ENCODE measurements around the gene IL2RG.

IL2RG gene

DNA sequence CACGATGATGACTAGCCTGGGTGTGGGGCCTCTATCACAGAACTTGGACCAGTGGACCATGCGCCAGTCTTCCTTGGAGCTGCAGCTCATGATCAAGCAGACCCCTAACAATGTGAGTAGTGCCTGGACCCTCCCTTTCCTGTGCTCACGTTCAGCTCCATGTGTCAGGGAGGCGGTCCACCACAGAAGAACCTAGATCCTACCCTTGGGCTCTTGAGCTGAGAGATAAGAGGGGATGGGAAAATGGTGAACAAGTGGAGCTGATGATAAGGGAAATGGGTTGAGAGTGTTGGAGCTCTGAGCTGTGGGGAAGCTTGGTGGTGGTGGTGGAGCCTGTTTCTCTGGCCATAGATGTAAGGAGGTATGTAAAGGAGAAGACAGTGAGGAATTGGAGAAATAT, 20.1 kb upstream of the IL2RG start:
- H2AFZ ChIP-seq (ENCODE audit: low read length), result no peak overlapping the region
- H4K20me1 ChIP-seq (ENCODE audit: insufficient read depth, low read length), result no peaks in the 10 kb centered on the region
- no peak overlapping the region for H3K9ac ChIP-seq (ENCODE audit: low read length)
- peaks cover 64% of the 10 kb centered on the region for H3K36me3 ChIP-seq (ENCODE audit: insufficient read depth, low read length)
- H3F3A ChIP-seq (ENCODE audit: insufficient read depth, low read length), result no peaks in the 10 kb centered on the region
- no peaks in the 10 kb centered on the region for H3K9me3 ChIP-seq (ENCODE audit: low read length)
- no peak for TF ChIP-seq EZH2 (IDR thresholded peaks at IDR 0.05; ENCODE audit: borderline replicate concordance, low read length)
- TF ChIP-seq, protein P1, sequence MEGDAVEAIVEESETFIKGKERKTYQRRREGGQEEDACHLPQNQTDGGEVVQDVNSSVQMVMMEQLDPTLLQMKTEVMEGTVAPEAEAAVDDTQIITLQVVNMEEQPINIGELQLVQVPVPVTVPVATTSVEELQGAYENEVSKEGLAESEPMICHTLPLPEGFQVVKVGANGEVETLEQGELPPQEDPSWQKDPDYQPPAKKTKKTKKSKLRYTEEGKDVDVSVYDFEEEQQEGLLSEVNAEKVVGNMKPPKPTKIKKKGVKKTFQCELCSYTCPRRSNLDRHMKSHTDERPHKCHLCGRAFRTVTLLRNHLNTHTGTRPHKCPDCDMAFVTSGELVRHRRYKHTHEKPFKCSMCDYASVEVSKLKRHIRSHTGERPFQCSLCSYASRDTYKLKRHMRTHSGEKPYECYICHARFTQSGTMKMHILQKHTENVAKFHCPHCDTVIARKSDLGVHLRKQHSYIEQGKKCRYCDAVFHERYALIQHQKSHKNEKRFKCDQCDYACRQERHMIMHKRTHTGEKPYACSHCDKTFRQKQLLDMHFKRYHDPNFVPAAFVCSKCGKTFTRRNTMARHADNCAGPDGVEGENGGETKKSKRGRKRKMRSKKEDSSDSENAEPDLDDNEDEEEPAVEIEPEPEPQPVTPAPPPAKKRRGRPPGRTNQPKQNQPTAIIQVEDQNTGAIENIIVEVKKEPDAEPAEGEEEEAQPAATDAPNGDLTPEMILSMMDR (IDR thresholded peaks at IDR 0.05; ENCODE audit: low read length), result no peak
- H3K9me2 ChIP-seq (ENCODE audit: low read depth, low read length), result no peaks in the 10 kb centered on the region
- H3K4me2 ChIP-seq (ENCODE audit: low read length), result no peak overlapping the region
- H3K4me1 ChIP-seq (ENCODE audit: insufficient read depth, low read length, severe bottlenecking), result no peaks in the 10 kb centered on the region
- no peak overlapping the region for H3K4me3 ChIP-seq (ENCODE audit: low read depth, low read length, poor library complexity, severe bottlenecking)
- no peaks in the 10 kb centered on the region for H3K27me3 ChIP-seq (ENCODE audit: insufficient read depth, low read length)
- H3K79me2 ChIP-seq (ENCODE audit: insufficient read depth, low read length), result no peaks in the 10 kb centered on the region
- H3K27ac ChIP-seq (ENCODE audit: low read depth, low read length, poor library complexity, severe bottlenecking), result no peak overlapping the region

DNA sequence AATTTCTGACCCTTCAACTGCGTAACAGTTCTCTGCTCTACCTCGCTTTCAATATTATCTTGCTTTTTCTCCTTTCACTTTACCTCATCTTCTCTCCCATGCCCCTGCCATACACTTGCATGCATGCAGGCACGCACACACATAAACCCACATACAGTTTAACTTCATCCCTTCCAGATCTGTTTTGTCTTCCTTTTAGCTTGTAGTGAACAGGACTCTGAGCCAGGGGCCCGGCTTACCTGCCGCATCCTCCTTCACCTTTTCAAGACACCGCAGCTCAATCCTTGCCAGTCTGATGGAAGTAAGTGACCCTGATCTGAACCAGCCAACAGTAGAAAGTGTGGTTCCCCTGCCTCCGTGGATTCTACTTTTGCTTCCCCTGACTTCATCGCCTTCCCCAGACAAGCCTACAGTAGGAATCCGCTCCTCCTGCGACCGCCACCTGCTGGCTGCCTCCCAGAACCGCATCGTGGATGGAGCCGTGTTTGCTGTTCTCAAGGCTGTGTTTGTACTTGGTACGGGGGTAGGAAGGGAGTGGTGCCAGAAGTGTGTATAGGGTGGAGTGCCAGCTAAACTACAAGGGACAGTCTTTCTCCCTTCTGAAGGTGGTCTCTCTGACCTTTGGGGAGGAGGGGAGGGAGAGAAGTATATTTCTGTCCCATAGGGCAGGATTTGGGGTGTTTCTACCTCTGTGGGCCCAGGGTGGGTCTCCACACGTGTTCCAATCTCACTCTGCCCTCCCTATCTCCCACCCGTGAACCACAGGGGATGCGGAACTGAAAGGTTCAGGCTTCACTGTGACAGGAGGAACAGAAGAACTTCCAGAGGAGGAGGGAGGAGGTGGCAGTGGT, 17.8 kb upstream of the IL2RG start:
- Histone ChIP-seq H3K9me3 (ENCODE audit: low read length) (no peaks in the 10 kb centered on the region), H3K27me3 (ENCODE audit: insufficient read depth, low read length) (no peaks in the 10 kb centered on the region), H3K9me2 (ENCODE audit: low read depth, low read length) (no peaks in the 10 kb centered on the region), H3K9ac (ENCODE audit: low read length) (no peak overlapping the region), H3K4me1 (ENCODE audit: insufficient read depth, low read length, severe bottlenecking) (no peaks in the 10 kb centered on the region), H2AFZ (ENCODE audit: low read length) (no peak overlapping the region), H3K36me3 (ENCODE audit: insufficient read depth, low read length) (peaks cover 67% of the 10 kb centered on the region), H3F3A (ENCODE audit: insufficient read depth, low read length) (no peaks in the 10 kb centered on the region), H3K4me3 (ENCODE audit: low read depth, low read length, poor library complexity, severe bottlenecking) (no peak overlapping the region), H3K27ac (ENCODE audit: low read depth, low read length, poor library complexity, severe bottlenecking) (no peak overlapping the region), H3K79me2 (ENCODE audit: insufficient read depth, low read length) (no peaks in the 10 kb centered on the region), H4K20me1 (ENCODE audit: insufficient read depth, low read length) (no peaks in the 10 kb centered on the region), H3K4me2 (ENCODE audit: low read length) (no peak overlapping the region)
- TF ChIP-seq EZH2 (IDR thresholded peaks at IDR 0.05; ENCODE audit: borderline replicate concordance, low read length), result no peak
- TF ChIP-seq, protein P1 (IDR thresholded peaks at IDR 0.05; ENCODE audit: low read length), result peak; percentile 71

DNA sequence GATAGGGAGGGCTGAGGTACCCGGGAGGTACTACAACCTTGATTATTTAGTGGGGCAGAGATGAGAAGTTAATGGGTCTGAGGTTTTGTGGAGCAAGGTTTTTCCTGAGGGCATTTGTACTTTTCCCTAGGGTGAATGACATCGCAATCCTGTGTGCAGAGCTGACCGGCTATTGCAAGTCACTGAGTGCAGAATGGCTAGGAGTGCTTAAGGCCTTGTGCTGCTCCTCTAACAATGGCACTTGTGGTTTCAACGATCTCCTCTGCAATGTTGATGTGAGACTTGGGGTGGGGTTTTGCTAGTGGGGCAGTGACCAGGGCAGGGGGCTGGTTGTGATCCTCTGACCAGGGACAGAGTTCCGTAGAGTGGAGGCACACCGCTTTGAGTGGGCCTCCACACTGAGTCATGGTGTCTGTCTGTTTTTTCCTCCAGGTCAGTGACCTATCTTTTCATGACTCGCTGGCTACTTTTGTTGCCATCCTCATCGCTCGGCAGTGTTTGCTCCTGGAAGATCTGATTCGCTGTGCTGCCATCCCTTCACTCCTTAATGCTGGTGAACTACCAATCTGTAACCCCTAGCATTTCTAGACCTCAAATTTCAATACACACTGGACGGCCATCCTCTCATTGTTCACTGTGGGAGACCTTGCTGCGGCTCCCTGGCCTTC, 16.9 kb upstream of the IL2RG start:
- Histone ChIP-seq H3K9me2 (ENCODE audit: low read depth, low read length) (no peaks in the 10 kb centered on the region), H3F3A (ENCODE audit: insufficient read depth, low read length) (no peaks in the 10 kb centered on the region), H3K4me3 (ENCODE audit: low read depth, low read length, poor library complexity, severe bottlenecking) (no peak overlapping the region), H2AFZ (ENCODE audit: low read length) (no peak overlapping the region), H4K20me1 (ENCODE audit: insufficient read depth, low read length) (no peaks in the 10 kb centered on the region), H3K4me1 (ENCODE audit: insufficient read depth, low read length, severe bottlenecking) (no peaks in the 10 kb centered on the region), H3K27ac (ENCODE audit: low read depth, low read length, poor library complexity, severe bottlenecking) (no peak overlapping the region), H3K9ac (ENCODE audit: low read length) (no peak overlapping the region), H3K36me3 (ENCODE audit: insufficient read depth, low read length) (peaks cover 71% of the 10 kb centered on the region), H3K27me3 (ENCODE audit: insufficient read depth, low read length) (no peaks in the 10 kb centered on the region), H3K9me3 (ENCODE audit: low read length) (no peaks in the 10 kb centered on the region), H3K4me2 (ENCODE audit: low read length) (no peak overlapping the region), H3K79me2 (ENCODE audit: insufficient read depth, low read length) (no peaks in the 10 kb centered on the region)
- TF ChIP-seq EZH2 (IDR thresholded peaks at IDR 0.05; ENCODE audit: borderline replicate concordance, low read length), result no peak
- TF ChIP-seq, protein P1 (IDR thresholded peaks at IDR 0.05; ENCODE audit: low read length), result no peak
